ENCODE data around the gene PIK3R3.

DNA sequence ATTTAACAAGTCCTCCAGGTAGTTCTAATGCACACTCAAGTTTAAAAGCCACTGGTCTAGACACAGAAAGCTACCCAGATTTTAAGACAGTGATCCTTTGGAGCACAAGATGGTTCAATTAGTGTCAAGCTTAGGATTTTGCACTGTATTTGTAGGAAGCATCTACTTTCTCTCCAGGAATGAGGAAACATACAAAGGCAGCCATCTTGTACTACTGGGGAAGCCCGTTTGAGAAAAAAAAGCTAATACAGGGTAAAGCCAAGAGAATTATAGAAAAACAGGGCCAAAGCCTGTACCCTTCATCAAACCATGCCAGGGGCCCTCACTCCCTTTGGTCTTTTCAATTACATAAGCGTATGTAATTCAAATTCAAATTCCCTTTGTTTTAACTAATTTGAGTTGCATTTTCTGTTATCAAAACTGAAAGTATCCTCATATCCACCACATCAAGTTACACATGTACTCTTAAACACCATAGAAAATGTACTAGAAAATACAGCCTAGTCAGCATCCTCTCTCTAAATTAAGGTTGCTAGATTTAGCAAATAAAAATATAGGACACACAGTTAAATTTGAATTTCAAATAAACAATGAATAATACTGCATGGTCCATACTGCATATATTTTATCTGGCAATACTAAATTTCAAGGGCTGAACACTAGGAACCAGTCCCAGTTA is 17.4 kb downstream of the PIK3R3 start:
- TF ChIP-seq POLR2AphosphoS5 (IDR thresholded peaks at IDR 0.05) (no peak), POLR2A (IDR thresholded peaks at IDR 0.05) (no peak)
